Measurements from ENCODE around the gene RNASEH1.

RNASEH1 gene

DNA sequence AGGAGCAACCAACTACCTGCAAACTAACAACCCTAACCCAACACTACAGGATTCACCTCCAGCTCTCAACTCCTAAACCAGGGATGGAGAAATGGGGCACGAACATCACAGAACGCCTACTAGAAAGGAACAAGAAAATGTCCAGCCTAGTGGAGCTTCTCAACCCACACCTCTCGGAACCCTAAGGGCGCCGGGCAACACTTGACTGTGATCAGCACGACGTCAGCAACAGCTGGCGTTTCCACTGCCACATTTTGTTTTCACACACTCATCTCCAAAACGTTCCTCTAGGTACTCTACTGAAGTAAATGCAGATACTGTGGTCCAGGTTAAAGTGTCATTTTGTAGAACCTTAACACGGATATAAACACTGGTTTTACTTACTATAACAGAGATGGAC is 4.2 kb downstream of the RNASEH1 start:
- DNase-seq (ENCODE audit: low read depth in 2 of 2): no peak

DNA sequence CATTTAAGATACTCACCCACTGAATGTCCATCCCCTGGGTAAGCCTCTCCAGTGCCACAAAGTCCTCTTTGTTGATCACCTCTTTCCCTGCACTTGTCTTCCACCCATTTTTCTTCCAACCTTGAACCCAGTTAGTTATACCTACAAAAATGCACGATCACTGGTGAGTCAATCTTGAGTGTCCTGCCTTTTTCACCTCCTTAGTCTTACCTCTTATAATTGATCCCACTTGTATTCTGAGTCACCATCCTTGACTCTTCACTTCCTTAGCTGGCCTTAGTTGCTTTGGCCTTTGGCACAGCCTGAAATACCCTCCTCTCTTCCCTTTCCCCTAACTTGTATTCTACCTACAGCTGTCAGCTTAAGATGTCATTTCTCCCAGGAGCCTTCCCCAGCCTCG is 10.2 kb downstream of the RNASEH1 start:
- DNase-seq (ENCODE audit: low read depth in 2 of 2): no peak

- no peak for DNase-seq (ENCODE audit: low read depth in 2 of 2)
These were observed 12.2 kb downstream of the RNASEH1 start for GRCh38 chr2:3545788-3546478.

GRCh38 chr2:3543023-3543683 is 15.0 kb downstream of the RNASEH1 start:
- DNase-seq (ENCODE audit: low read depth in 2 of 2): no peak

GRCh38 chr2:3542107-3542506 is 16.0 kb downstream of the RNASEH1 start:
- no peak for DNase-seq (ENCODE audit: low read depth in 2 of 2)

- DNase-seq (ENCODE audit: low read depth in 2 of 2): no peak
These were observed 18.3 kb downstream of the RNASEH1 start for GRCh38 chr2:3539836-3540235.

DNA sequence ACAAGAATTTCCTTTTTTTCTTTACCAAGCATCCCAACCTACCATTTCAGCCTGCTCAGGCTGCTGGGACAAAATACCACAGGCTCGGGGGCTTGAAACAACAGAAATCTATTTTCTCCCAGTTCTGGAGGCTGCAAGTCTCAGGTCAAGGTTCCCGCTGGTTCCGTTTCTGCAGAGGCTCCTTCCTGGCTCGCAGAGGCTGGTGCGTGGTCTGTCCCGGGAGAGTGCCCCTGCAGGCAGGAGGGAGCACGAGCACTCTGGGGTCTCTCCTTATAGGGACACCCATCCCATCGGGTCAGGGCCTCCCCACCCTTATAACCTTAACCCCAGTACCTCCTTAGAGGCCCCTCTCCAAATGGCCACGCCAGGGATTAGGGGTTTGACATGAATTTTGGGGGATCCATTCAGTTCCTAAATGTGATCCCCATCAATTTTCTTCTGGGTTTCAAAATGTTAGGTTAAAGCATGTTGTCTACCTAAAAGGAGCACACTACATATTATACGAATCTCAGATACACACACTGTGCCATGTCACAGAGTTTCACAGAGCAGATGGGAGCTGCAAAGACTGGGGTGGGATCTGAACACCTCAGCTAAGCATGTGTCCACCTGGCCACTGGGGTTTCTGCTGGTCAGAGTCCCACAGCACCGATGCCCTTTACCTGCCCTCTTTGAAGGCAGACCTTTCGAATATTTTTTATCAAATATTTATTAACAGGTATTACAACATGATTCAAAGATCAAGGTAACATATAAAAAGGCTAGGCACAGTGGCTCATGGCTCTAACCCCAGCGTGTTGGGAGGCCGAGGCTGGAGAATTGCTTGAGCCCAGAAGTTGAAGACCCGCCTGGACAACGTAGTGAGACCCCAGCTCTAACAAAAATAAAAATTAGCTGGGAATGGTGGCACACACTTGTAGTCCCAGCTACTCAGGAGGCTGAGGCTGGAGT is 21.2 kb downstream of the RNASEH1 start:
- no peak for DNase-seq (ENCODE audit: low read depth in 2 of 2)

DNA sequence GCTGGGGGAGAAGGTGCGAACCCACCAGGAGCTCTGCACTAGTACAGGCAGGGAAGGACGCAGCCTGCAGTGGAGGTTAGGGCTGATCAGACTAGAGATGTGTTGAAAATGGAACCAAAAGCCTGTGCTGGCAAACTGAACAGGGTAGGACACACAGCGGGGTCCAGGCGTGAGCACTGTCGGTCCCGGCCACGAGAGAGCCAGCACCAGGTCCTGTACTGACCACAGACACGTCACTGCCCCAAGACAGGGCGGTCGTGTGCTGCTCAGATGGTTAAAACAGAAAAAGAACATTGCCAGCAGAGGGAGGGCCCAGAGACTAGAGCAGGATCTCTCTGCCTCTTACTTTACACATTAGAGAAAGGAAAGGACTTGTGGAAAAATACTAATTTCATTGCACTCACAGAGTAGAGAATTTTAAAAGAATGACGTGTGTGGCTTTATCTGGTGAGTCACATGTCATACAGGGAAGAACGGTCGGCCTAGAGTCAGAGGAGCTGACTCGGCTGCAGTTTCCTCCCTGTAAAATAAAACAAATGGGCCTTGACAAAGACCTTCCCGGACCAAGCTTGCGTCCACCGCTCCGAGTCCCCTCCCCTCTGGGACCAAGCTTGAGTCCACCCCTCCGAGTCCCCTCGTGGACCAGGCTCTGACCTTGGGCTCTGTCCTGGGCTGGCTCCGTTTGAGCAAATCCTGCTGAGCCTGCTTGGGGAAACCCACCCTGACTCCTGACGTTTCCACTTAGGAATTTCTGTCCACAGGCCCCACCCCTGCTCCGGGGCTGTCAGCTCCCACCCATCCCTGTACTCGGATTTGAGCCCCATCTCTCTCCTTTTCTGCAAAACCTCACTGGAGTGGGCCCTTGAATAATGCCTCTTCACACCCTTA is 22.1 kb downstream of the RNASEH1 start:
- no peak for DNase-seq (ENCODE audit: low read depth in 2 of 2)

GRCh38 chr2:3535467-3535793 is 22.7 kb downstream of the RNASEH1 start:
- DNase-seq (ENCODE audit: low read depth in 2 of 2): no peak

DNA sequence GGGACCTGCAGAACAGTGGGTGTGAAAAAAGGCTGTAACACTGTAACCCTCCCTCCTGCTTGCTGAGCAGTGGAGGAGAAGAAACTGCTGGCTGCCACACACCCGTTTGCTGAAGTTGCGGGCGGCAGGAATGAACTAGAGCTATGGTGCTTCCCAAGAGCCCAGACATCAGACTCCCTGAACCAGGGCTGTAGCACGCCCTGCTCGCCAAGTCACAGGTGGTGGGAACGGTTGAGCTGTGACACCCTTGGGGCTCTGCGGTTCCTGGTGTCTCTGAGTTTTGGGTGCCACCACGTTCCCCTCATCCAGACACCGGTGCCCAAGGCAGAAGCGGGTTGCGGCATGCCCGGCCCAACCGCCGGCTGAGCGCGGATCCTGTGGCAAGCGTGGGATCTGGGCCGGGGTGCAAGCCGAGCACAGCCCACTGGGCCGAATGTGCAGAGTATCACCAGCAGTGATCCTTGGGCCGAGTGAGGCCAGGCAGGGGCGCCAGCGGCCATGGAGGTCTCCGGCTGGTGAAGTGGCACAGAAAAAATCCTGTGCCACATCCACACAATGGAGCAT is 23.8 kb downstream of the RNASEH1 start:
- DNase-seq (ENCODE audit: low read depth in 2 of 2): no peak

DNA sequence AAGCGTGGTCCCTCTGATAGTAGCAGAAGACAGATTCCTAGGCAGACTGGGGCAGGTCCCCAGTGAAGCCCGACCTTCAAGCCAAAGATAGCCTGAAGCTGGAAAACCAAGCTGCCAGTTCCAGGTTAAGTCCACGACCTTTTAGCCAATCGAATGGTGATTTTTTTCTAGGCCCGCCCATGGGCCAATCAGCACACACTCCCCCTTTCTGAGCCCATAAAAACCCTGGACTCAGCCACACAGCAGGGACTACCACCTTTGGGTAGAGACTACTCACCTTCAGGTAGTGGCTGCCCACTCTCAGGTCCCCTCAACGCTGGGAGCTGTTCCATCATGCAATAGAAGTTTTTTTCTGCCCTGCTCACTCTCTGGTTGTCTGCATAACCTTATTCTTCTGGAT is 24.3 kb downstream of the RNASEH1 start:
- no peak for DNase-seq (ENCODE audit: low read depth in 2 of 2)

DNA sequence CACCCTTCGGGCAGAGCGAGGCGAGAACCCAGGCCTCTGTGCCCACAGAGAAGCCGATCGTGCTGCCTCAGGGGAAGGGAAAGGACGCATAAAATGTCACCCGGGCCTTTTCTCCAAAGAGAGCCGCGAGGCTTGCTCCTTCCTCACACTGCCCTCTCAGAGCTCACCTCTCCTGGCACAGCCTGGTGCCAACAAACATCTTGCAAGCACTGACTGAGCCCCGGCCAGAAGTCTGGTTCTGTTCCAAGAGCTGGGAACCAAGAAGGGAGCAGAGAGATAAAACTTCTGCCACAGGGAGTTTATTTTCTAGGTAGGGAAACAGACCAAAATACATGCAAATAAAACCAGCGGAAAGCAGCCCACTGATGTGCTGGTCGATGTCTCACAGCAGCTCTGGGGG is 25.2 kb downstream of the RNASEH1 start:
- DNase-seq (ENCODE audit: low read depth in 2 of 2): no peak

GRCh38 chr2:3529316-3530025 is 28.7 kb downstream of the RNASEH1 start:
- DNase-seq (ENCODE audit: low read depth in 2 of 2): no peak

GRCh38 chr2:3527886-3528785 is 30.0 kb downstream of the RNASEH1 start:
- DNase-seq (ENCODE audit: low read depth in 2 of 2): no peak

- DNase-seq (ENCODE audit: low read depth in 2 of 2): no peak
These were observed 31.3 kb downstream of the RNASEH1 start for GRCh38 chr2:3526871-3527270.

- DNase-seq (ENCODE audit: low read depth in 2 of 2): no peak
These were observed 34.5 kb downstream of the RNASEH1 start for GRCh38 chr2:3523551-3524041.

- DNase-seq (ENCODE audit: low read depth in 2 of 2): no peak
These were observed 35.1 kb downstream of the RNASEH1 start for GRCh38 chr2:3522961-3523421.

GRCh38 chr2:3520591-3520990 is 37.5 kb downstream of the RNASEH1 start:
- no peak for DNase-seq (ENCODE audit: low read depth in 2 of 2)
